Brain microvascular endothelial cell (primary cell): ENCODE measurements around the gene SLC30A1.

ENCODE experiments used
- DNase-seq: peaks from one replicate; pipeline ENCODE4 v3.0.0-alpha.2; 2020
- H3K27ac ChIP-seq: fragments of 250-450 bp; sonication (Bioruptor Pico); 2 replicates; pipeline ENCODE4 v1.5.1; 2020; ENCODE audit warnings: mild to moderate bottlenecking, moderate library complexity
- H3K27me3 ChIP-seq: fragments of 250-450 bp; sonication (Bioruptor Pico); replicated peaks from 2 replicates; pipeline ENCODE4 v1.5.1; 2020; ENCODE audit warnings: mild to moderate bottlenecking
- H3K36me3 ChIP-seq: fragments of 250-450 bp; sonication (Bioruptor Pico); replicated peaks from 2 replicates; pipeline ENCODE4 v1.5.1; 2020; ENCODE audit warnings: mild to moderate bottlenecking
- H3K4me3 ChIP-seq: 2 replicates; pipeline ENCODE4 v1.5.1; 2011; ENCODE audit warnings: low read depth, mild to moderate bottlenecking, control low read depth, low read length, moderate library complexity
- in situ Hi-C: cut with HindIII; loops from 2 replicates; pipeline ENCODE4 v1.10.0; 2017; ENCODE audit warnings: low sequenced_read_pairs, low pct_ligation_motif_present
- TF ChIP-seq, protein P1 (sequence below): IDR thresholded peaks from 2 replicates; pipeline ENCODE4 v1.5.1; 2011; ENCODE audit warnings: low read depth, mild to moderate bottlenecking, moderate library complexity, low read length, control low read depth, inconsistent platforms; ENCODE audit errors: missing control alignments

Gene SLC30A1

GRCh38 chr1:211623515-211623914, 44.6 kb upstream of the SLC30A1 start:
- no peaks in the 10 kb centered on the region for H3K36me3 ChIP-seq
- in situ Hi-C loops: no loop called here
- DNase-seq: no peak
- TF ChIP-seq, protein P1, sequence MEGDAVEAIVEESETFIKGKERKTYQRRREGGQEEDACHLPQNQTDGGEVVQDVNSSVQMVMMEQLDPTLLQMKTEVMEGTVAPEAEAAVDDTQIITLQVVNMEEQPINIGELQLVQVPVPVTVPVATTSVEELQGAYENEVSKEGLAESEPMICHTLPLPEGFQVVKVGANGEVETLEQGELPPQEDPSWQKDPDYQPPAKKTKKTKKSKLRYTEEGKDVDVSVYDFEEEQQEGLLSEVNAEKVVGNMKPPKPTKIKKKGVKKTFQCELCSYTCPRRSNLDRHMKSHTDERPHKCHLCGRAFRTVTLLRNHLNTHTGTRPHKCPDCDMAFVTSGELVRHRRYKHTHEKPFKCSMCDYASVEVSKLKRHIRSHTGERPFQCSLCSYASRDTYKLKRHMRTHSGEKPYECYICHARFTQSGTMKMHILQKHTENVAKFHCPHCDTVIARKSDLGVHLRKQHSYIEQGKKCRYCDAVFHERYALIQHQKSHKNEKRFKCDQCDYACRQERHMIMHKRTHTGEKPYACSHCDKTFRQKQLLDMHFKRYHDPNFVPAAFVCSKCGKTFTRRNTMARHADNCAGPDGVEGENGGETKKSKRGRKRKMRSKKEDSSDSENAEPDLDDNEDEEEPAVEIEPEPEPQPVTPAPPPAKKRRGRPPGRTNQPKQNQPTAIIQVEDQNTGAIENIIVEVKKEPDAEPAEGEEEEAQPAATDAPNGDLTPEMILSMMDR: no peak
- H3K27me3 ChIP-seq: no peaks in the 10 kb centered on the region
- no peak overlapping the region for H3K4me3 ChIP-seq
- no peak overlapping the region for H3K27ac ChIP-seq

GRCh38 chr1:211621447-211622198, 42.7 kb upstream of the SLC30A1 start:
- in situ Hi-C loops: no loop called here
- no peaks in the 10 kb centered on the region for H3K36me3 ChIP-seq
- no peak for DNase-seq
- no peak overlapping the region for H3K27ac ChIP-seq
- H3K4me3 ChIP-seq: no peak overlapping the region
- TF ChIP-seq, protein P1: no peak
- H3K27me3 ChIP-seq: no peaks in the 10 kb centered on the region

- no peaks in the 10 kb centered on the region for H3K27me3 ChIP-seq
- in situ Hi-C loops: no loop called here
These were observed 41.1 kb upstream of the SLC30A1 start for GRCh38 chr1:211620097-211620496.

DNA sequence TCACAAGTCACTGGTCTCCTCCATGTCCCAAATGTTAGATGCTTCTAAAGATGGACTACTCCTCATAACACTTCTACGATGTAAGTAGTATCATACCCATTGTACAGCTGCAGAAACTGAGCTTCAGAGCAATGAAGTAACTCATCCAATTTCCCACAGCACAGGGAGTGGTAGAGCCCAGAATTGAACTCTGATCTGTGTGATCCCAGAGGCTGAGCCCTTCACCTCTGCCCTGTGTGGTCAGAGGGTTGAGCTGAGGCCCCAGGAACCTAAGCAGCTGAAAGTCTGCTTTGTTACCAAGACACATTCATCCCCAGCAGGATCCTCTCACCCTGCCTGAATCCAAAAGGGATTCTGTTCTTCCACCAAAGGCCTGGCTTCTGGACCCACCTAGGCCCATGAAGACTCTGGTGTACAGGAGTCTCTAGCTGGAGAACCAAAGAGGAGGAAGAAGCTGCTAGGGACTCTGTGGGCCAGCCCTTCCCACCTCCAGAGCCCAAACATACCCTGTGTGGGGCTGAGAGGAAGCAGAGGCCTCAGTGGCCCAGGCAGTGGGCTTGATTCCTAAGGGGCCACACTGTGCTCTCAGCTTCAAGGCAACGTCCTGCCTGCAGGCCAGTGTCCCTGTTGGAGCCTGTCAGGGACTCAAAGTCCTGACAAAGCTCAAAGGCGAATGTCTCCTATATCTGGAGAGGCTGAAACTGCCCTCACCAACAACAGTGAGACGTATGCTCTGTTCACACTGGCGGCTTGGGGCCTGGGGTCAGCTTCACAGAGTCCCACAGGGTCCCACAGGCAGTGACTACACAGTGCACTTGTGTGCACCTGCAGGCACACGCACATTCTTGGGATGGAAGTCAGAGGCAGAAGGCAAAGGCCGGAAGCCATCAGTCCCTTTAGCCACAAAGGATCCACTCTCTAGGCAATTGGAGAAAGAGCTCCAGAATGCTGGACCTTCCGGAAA, 40.4 kb upstream of the SLC30A1 start:
- no peak for DNase-seq
- H3K4me3 ChIP-seq: no peak overlapping the region
- H3K27me3 ChIP-seq: no peaks in the 10 kb centered on the region
- TF ChIP-seq, protein P1: no peak
- no peak overlapping the region for H3K27ac ChIP-seq
- no peaks in the 10 kb centered on the region for H3K36me3 ChIP-seq
- in situ Hi-C loops: no loop called here

More at GRCh38 chr1:211620097-211620496, 41.1 kb upstream of the SLC30A1 start:
- Histone ChIP-seq H3K27ac (no peak overlapping the region), H3K36me3 (no peaks in the 10 kb centered on the region), H3K4me3 (no peak overlapping the region)
- TF ChIP-seq, protein P1: no peak
- DNase-seq: no peak

DNA sequence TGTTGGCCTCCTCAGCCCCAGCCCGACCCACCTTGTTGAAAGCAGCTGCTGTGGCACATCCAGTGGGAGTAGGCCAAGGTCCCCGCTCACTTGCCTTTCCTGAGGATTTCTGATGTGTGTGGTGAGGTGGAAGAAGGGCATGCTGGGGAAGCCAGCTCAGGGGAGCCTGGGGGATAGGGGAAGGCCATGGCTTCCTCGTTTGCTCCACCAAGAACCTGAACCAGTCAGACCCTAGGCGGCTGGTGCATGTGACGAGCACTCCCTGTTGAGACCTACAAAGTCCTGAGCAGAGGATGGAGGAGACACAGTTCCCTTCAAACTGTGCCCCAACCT, 38.0 kb upstream of the SLC30A1 start:
- in situ Hi-C loops: no loop called here
- TF ChIP-seq, protein P1: no peak
- no peaks in the 10 kb centered on the region for H3K36me3 ChIP-seq

More for the DNA sequence above, 38.0 kb upstream of the SLC30A1 start:
- no peak for DNase-seq
- H3K27me3 ChIP-seq: no peaks in the 10 kb centered on the region
- no peak overlapping the region for H3K27ac ChIP-seq
- no peak overlapping the region for H3K4me3 ChIP-seq
